Erythroblast (primary cell): ENCODE results near the gene SLC35G6.

Experiments used
- GATA1 ChIP-seq: IDR thresholded peaks from 2 replicates; pipeline ENCODE4 v1.6.1; 2011; ENCODE audit warnings: low read depth, mild to moderate bottlenecking, control low read depth, low read length, moderate library complexity
- POLR2A ChIP-seq: IDR thresholded peaks from 2 replicates; pipeline ENCODE4 v1.6.1; 2011; ENCODE audit warnings: mild to moderate bottlenecking, low read length

DNA sequence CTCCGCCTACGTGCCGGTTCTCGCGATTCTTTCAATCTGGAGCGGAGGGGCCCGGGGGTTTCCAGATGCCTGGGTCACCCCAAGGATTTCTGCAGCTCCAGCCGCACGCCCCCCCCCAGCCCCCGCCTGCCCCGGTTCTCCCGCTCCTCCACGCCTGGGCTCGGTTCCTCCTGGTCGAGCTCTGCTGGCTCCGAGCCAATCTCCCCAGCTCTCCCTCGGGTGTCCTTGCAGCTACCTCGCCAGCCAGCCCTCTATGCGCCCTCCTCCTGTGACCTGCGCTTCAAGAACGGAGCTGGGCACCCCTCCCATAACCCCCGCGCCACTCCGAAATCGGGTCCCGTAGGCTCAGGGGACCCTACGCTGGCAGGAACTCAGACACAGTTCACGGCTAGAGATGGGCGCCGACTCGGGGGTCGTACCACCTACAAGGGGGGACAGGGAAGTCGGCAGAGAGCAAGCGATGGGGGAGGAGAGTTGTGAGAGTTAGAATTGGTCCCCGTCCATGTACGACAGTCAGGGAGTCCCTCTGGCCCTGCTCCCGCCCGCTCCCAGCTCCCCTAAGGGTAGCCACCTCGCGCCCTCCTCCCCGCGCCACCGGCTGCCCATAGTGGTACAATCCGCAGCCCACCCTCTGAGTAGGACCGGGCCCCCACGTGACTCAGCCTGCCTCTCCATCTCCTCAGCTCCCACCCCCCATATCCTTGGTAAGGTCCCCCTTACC is 41.0 kb upstream of the SLC35G6 start:
- TF ChIP-seq POLR2A (no peak), GATA1 (no peak)
